ENCODE results near the gene KNDC1.
"Not testable (repeated sequence)": the region's sequence is repeated elsewhere in the genome, so short reads cannot be mapped to it uniquely, and the experiment has no call there.

KNDC1 gene

GRCh38 chr10:133229265-133230043 lies 69.4 kb downstream of the KNDC1 start:
- DNase-seq: no peak

DNA sequence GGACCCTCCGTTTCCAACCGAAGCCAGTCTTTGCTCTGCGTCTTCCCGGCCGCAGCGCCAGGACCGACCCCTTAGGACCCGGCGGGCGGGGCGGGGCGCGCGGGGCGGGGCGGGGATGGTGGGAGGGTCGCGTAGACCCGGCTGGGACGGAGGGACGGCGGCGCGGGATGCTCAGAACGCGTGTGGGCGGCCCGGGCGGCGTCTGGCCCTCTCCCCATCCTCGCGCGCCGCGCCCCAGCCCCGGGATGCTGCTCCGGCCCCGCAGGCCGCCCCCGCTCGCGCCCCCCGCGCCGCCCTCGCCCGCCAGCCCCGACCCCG lies 70.0 kb downstream of the KNDC1 start, which contains the start of gene UTF1:
UTF1 (plus strand) TSS at position 174 of the 318 bp plus-strand sequence; CDS start at position 246, 72 bp downstream.
- no peak for DNase-seq

GRCh38 chr10:133230387-133231195 lies 70.6 kb downstream of the KNDC1 start:
- peak; percentile 25 for DNase-seq

GRCh38 chr10:133231244-133231945 lies 71.4 kb downstream of the KNDC1 start:
- no peak for DNase-seq

DNA sequence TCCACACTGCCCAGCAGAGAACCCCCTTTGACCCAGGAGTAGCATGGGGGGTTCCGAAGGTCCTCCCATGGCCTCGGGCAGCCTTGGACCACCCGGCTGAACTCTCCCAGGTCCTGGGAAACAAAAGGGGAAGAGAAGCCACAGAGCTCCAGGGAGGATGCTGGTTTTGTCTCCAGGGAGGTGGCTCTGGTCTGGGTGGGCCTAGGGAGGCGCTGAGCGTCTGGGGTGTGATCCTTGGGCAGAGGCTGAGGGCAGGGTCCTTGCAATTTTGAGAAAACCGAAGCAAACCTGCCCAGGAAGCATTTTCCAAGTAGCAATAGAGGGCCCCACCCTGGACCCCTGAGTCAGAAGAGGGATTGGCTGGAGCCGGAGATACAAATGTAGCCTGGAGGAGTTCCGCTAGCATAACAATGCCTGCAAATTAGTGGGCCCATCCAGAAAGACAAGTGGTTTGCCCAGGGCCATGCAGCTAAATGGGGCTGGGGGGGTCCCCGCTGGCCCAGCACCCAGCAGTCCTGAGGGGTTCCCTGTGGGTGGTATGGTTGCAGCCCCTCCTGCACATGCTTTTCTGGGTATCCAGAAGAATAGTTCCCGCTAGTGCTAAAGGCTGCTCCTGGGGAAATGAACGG lies 72.0 kb downstream of the KNDC1 start:
- DNase-seq: no peak

DNA sequence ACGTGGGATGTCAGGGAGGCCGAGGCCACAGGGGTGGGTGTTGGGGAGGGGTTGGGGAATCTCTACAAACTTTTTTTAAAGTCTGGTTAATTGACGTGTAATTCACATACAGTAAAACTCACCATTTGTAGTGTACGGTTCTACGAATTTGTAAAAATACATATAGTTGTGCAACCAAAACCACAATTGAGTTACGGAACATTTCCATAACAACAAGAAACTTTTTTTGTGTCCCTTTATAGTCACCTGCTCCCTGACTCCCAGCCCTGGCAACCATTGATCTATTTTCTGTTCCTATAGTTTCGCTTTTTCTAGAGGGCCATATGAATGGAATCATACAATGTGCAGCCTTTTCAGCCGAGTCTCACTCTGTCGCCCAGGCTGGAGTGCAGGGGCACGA lies 74.8 kb downstream of the KNDC1 start:
- not testable (repeated sequence) for DNase-seq

DNA sequence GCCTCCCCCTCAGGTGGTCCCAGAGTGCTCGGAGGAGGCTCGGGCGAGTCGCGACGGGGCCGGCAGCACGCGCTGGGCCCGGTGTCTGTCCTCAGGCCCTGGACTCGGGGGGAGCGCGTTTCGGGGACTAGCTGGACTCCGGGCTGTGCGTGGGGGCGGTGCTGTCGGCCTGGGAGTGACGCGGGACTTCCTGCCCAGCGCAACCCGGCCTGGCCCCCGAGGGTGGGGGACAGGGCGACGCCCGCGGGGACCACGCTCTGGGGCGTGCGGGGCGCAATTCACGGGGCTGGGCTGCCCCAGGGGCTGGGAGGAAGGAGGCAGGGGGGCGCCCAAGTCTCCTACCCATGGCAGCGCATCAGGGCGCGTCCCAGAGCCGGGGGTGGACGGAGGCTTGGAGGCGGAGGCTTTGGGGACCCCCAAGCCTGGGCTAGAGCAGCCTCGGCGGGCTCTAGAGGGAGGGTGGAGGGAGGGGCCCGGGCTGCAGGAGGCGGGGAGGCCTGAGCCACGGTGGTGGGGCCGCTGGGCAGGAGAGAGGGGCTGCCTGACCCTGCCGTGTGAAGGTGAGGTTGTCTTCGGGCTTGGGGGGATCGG lies 75.3 kb downstream of the KNDC1 start:
- no peak for DNase-seq

- DNase-seq: no peak
These were observed 75.9 kb downstream of the KNDC1 start for GRCh38 chr10:133235932-133236331.

DNA sequence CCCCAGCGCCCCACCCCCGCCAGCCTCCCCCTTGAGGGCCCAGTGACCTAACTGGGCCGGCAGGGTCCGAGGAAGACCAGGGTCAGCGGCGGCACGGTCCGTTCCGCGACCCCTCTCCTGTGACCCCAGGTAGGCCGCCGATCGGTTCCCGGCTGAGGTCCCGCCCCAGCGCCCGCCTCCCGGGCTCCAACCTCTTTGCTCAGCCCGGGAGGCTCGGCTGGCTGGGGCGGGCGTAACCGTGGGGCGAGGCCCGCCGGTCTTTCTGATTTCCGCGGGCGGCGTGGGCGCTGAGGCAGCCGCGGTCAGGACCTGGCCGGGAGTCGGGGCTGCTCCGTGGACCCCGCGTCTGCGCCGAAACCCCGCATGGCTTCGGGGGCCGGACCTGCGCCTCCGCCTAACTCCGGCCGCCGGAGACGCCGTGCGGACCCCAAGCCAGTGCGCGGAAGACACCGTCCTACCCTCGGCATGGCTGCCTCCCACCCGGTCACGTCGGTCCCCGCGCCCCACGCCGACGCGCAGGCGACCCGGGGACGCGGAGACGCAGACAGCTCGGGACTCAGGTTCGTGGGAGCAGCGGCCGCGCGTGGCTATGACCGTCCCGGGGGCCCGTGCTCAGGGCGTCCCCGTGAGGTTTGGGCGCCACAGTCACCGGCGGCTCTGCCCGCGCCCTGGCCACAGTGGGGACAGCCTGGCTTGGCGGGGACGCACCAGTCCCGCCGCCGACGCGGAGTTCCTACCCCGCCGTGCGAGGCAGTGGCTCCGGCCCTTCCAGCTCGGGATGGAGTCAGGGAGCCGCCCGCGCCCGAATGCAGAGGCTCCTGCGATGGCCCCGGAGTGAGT lies 76.6 kb downstream of the KNDC1 start:
- no peak for DNase-seq

GRCh38 chr10:133237241-133237587 lies 77.2 kb downstream of the KNDC1 start:
- no peak for DNase-seq

DNA sequence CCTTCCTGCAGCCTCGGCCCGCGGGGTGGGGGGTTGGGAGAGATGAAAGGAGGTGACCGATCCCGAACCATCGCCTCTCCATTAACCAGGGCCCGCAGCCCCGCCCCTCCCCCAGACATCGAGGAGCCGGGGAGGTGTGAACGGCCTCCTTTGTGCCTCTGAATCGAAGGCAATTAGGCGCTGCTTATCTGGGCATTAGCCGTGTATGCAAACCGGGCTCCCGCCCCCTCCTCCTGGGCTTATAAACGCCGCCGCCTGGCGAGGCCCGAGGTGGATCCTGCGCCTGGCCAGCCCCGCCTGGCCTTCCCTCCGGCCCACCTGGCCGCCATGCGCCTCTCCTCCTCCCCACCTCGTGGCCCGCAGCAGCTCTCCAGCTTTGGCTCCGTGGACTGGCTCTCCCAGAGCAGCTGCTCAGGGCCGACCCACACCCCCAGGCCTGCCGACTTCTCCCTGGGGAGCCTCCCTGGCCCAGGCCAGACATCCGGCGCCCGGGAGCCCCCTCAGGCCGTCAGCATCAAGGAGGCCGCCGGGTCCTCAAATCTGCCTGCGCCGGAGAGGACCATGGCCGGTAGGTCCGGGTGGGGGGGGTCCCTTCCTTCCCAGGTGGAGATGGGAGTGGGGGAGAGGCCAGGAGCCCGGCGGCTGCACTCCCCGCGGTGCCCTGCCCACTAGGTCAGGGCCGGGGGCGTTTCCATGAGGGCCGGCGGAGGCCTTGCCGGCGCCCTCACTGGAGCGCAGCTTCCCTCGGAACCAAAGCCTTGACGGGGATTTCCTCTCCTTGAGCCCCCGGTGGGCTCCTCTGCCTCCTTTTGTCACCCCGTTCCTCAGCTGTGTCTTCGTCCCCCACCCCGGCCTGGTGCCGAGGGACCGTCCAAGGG lies 77.8 kb downstream of the KNDC1 start, which contains the start of gene VENTX:
VENTX (plus strand) TSS at position 268 of the 878 bp plus-strand sequence; CDS start at position 328, 60 bp downstream.
- DNase-seq: peak; percentile 27

GRCh38 chr10:133238466-133238804 lies 78.4 kb downstream of the KNDC1 start:
- no peak for DNase-seq

DNA sequence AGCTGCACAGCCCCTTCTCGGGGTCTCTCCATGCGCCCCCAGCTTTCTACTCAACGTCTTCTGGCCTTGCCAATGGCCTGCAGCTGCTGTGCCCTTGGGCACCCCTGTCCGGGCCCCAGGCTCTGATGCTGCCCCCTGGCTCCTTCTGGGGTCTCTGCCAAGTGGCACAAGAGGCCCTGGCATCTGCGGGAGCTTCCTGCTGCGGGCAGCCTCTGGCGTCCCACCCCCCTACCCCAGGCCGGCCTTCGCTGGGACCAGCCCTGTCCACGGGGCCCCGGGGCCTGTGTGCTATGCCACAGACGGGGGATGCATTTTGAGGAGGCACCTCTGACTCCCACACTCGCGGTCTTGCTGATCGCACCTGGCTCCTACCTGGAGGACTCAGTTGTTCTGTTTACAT lies 80.0 kb downstream of the KNDC1 start:
- DNase-seq: no peak

GRCh38 chr10:133241501-133242205 lies 81.6 kb downstream of the KNDC1 start:
- no peak for DNase-seq

DNA sequence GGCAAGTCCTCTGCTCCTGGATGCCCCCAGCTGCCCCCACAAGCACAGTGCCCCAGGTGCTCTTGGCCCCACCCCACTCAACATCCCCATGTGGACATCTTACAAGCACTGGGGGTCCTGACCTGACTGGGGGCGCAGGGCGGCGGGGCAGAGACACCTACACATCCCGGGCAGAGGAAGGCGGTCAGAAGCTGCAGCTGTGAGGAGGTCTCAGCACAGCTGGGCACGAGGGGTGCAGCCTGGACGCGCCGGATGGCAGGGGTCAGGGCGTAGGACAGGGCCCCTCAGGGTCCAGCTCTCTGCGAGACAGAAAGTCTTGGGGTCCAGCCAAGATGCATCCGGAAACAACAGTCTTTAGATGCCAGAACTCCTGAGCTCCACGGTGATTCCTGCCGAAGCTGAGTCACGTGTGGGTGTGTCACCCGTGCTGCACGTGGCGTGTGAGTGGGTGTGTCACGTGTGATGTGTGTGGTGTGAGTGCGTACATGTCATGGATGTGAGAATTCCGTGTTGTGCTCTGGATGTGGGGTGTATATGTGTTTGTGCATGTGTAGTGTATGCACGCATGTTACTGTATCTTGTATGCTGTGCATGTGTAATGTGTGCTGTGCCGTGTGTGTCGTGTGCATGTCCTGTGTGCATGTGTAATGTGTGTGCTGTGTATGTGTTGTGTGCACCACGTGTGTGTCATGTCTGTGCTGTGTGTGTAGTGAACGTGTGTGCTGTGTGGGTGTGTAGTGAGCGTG lies 82.8 kb downstream of the KNDC1 start:
- DNase-seq: no peak

GRCh38 chr10:133243593-133243992 lies 83.6 kb downstream of the KNDC1 start:
- DNase-seq: no peak

DNA sequence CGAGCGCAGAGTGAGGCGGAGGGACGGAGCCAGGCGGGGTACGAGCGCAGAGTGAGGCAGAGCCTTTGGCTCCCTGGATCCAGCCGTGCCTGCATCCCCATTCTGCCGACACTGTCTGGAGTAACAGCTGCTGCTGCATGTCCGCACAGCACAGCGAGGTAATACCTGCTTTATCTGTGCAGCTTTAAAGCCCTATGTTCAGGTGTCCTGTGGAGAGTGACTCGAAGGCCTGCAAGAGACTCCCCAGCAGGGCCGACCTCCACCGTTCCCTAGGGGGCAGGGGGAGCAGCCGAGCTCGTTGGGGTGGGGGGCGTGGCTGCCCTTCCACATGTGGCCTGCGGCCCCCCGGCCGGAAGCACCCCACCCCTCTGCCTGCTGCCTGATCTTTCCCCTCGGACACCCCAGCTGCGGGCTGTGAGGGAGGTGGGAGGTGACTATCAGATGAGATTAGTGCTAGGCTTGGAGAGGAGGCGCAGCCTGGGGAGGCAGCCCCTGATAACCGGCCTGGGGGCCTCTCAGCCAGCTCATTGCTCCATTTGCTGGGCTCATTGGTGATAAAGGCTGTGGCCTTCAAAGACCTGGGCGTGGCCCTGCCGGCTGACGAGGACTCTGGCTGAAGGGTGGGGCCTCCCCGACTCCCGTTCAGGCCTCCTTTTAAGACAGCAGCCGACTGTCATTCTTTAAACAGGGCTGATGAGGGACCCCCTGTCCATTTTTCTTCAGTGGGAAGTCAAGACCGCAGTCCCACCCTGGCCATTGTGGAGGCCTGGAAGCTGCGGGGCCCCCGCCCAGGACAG lies 85.6 kb downstream of the KNDC1 start:
- DNase-seq: no peak

DNA sequence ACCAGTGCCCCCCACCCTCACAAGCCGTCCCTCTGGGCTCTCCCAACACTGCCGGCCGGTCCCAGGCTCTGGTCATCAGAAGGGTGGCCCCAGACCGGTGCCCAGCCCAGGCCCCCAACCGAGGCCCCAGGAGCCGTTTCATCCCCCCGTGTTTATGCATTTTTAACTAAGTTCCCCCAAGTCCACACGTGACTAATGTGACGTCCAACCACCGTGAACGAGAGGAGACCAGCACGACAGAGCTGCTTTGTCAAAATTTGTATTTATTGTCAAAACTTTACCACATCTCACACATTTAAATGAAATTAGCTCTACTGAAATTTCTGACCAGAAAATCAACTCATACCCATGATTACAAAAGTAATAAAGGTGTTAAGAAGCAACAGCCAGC lies 86.2 kb downstream of the KNDC1 start:
- DNase-seq: no peak

Data from NCI-H1105 (cell line).